H9 (cell line): ENCODE results near the gene NEURL1B. TPM values are rescaled to one million over a fixed set of nuclear protein-coding genes. Genes with fewer than 3 reads are reported as not detected.

Source experiments
- DNase-seq: peaks from one replicate; pipeline ENCODE4 v3.0.0-alpha.2; 2017
- H2AFZ ChIP-seq: one replicate; pipeline ENCODE4 v1.6.1; 2013; ENCODE audit warnings: mild to moderate bottlenecking, low read length, control low read depth, moderate library complexity
- H2AK5ac ChIP-seq: 2 replicates; pipeline ENCODE4 v1.6.1; 2013; ENCODE audit warnings: low read length, control low read depth, mixed read lengths; ENCODE audit not compliant: insufficient read length
- H2BK120ac ChIP-seq: one replicate; pipeline ENCODE4 v1.6.1; 2013; ENCODE audit warnings: low read depth, mild to moderate bottlenecking, low read length, control low read depth, inconsistent platforms; ENCODE audit not compliant: poor library complexity, severe bottlenecking
- H2BK12ac ChIP-seq: 2 replicates; pipeline ENCODE4 v1.6.1; 2013; ENCODE audit warnings: low read length, control low read depth, mixed read lengths, low read depth; ENCODE audit not compliant: insufficient read length
- H2BK15ac ChIP-seq: 2 replicates; pipeline ENCODE4 v1.6.1; 2013; ENCODE audit warnings: low read depth, low read length, control low read depth
- H2BK20ac ChIP-seq: one replicate; pipeline ENCODE4 v1.6.1; 2013; ENCODE audit warnings: low read depth, mild to moderate bottlenecking, low read length, control low read depth, inconsistent platforms; ENCODE audit not compliant: poor library complexity, severe bottlenecking
- H2BK5ac ChIP-seq: 2 replicates; pipeline ENCODE4 v1.6.1; 2013; ENCODE audit warnings: low read length, control low read depth, mixed read lengths; ENCODE audit not compliant: insufficient read length
- H3K14ac ChIP-seq: 2 replicates; pipeline ENCODE4 v1.6.1; 2013; ENCODE audit warnings: low read length, control low read depth; ENCODE audit not compliant: insufficient read depth
- H3K18ac ChIP-seq: 2 replicates; pipeline ENCODE4 v1.6.1; 2013; ENCODE audit warnings: low read depth, mild to moderate bottlenecking, mixed read lengths, low read length, control low read depth; ENCODE audit not compliant: insufficient read length
- H3K23ac ChIP-seq: 2 replicates; pipeline ENCODE4 v1.6.1; 2013; ENCODE audit warnings: low read length, control low read depth, mixed read lengths, low read depth; ENCODE audit not compliant: insufficient read length
- H3K23me2 ChIP-seq: 2 replicates; pipeline ENCODE4 v1.6.1; 2013; ENCODE audit warnings: low read depth, mild to moderate bottlenecking, mixed read lengths, low read length, control low read depth; ENCODE audit not compliant: insufficient read length, poor library complexity, severe bottlenecking
- H3K27ac ChIP-seq: 2 replicates; pipeline ENCODE4 v1.5.1; 2013; ENCODE audit warnings: low read length, control low read depth, mixed read lengths, low read depth; ENCODE audit not compliant: insufficient read length
- H3K27me3 ChIP-seq: 2 replicates; pipeline ENCODE4 v1.6.1; 2013; ENCODE audit warnings: low read length, control low read depth, inconsistent platforms; ENCODE audit not compliant: insufficient read depth
- H3K4ac ChIP-seq: 2 replicates; pipeline ENCODE4 v1.6.1; 2013; ENCODE audit warnings: low read depth, mild to moderate bottlenecking, control low read depth, inconsistent platforms, low read length, moderate library complexity
- H3K4me1 ChIP-seq: 2 replicates; pipeline ENCODE4 v1.6.1; 2013; ENCODE audit warnings: low read length, control low read depth, inconsistent platforms; ENCODE audit not compliant: insufficient read depth
- H3K4me2 ChIP-seq: 2 replicates; pipeline ENCODE4 v1.6.1; 2013; ENCODE audit warnings: low read length, control low read depth, mixed read lengths; ENCODE audit not compliant: insufficient read length, insufficient read depth
- H3K56ac ChIP-seq: 2 replicates; pipeline ENCODE4 v1.6.1; 2013; ENCODE audit warnings: low read depth, mild to moderate bottlenecking, mixed read lengths, low read length, control low read depth; ENCODE audit not compliant: insufficient read length
- H3K79me1 ChIP-seq: 2 replicates; pipeline ENCODE4 v1.6.1; 2013; ENCODE audit warnings: low read depth, mild to moderate bottlenecking, moderate library complexity, low read length, control low read depth, inconsistent platforms; ENCODE audit not compliant: insufficient read depth, poor library complexity, severe bottlenecking
- H3K79me2 ChIP-seq: 2 replicates; pipeline ENCODE4 v1.6.1; 2013; ENCODE audit warnings: low read length, control low read depth, inconsistent platforms; ENCODE audit not compliant: insufficient read depth
- H3K9ac ChIP-seq: 2 replicates; pipeline ENCODE4 v1.6.1; 2013; ENCODE audit warnings: low read length, control low read depth, mixed read lengths; ENCODE audit not compliant: insufficient read length; ENCODE audit errors: extremely low read depth
- H3K9me3 ChIP-seq: one replicate; pipeline ENCODE4 v1.6.1; 2013; ENCODE audit warnings: low read depth, low read length, inconsistent platforms; ENCODE audit not compliant: control insufficient read depth
- H3T11ph ChIP-seq: one replicate; pipeline ENCODE4 v1.6.1; 2013; ENCODE audit warnings: mild to moderate bottlenecking, low read length, control low read depth, inconsistent platforms
- H4K20me1 ChIP-seq: one replicate; pipeline ENCODE4 v1.6.1; 2013; ENCODE audit not compliant: control insufficient read depth, insufficient read length, insufficient read depth
- H4K5ac ChIP-seq: 2 replicates; pipeline ENCODE4 v1.6.1; 2013; ENCODE audit warnings: low read depth, mild to moderate bottlenecking, mixed read lengths, low read length, control low read depth; ENCODE audit not compliant: insufficient read length
- H4K8ac ChIP-seq: replicated peaks from 2 replicates; pipeline ENCODE4 v1.6.1; 2013; ENCODE audit warnings: low read length, control low read depth, mixed read lengths, low read depth; ENCODE audit not compliant: insufficient read length
- H4K91ac ChIP-seq: 2 replicates; pipeline ENCODE4 v1.6.1; 2013; ENCODE audit warnings: low read depth, mild to moderate bottlenecking, moderate library complexity, mixed read lengths, low read length, control low read depth; ENCODE audit not compliant: insufficient read length
- H3K27ac Mint-ChIP-seq, 3 experiments: 2 replicates in 2 of 3; 3 replicates in 1 of 3; pipeline ENCODE4 v1.8.0; 2020 to 2021; ENCODE audit warnings: mixed read lengths in 3 of 3, mild to moderate bottlenecking in 1 of 3, moderate library complexity in 1 of 3
- H3K27me3 Mint-ChIP-seq: 2 replicates; pipeline ENCODE4 v1.8.0; 2021; ENCODE audit warnings: low read depth, mild to moderate bottlenecking, moderate library complexity, mixed read lengths
- H3K36me3 Mint-ChIP-seq, 3 experiments: 2 replicates in 2 of 3; 3 replicates in 1 of 3; pipeline ENCODE4 v1.8.0; 2020 to 2021; ENCODE audit warnings: low read depth in 3 of 3, mixed read lengths in 3 of 3; ENCODE audit not compliant: insufficient read depth in 1 of 3
- H3K4me1 Mint-ChIP-seq, 2 experiments: 2 replicates each; pipeline ENCODE4 v1.8.0; 2020; ENCODE audit warnings: mixed read lengths in 2 of 2
- H3K4me3 Mint-ChIP-seq, 2 experiments: 2 replicates in 1 of 2; 3 replicates in 1 of 2; pipeline ENCODE4 v1.8.0; 2020 to 2021; ENCODE audit warnings: mild to moderate bottlenecking in 2 of 2, mixed read lengths in 2 of 2, moderate library complexity in 1 of 2
- H3K9me3 Mint-ChIP-seq, 2 experiments: 2 replicates in 1 of 2; 3 replicates in 1 of 2; pipeline ENCODE4 v1.8.0; 2020; ENCODE audit warnings: mild to moderate bottlenecking in 2 of 2, mixed read lengths in 2 of 2, moderate library complexity in 1 of 2
- WGBS: extraction: QIAGEN DNeasy Blood & Tissue Kit; methylation state at CpG from one replicate; pipeline ENCODE4 v1.1.7; 2013; ENCODE audit warnings: missing lambda C conversion rate, low lambda C conversion rate, mixed read lengths; ENCODE audit not compliant: insufficient read length; ENCODE audit errors: extremely low coverage; 5-methylcytosine and 5-hydroxymethylcytosine counted together
- total RNA-seq: library from RNA; stranded (reverse); gene quantifications from 2 replicates; pipeline ENCODE4 v1.2.1, GENCODE V29; 2021
- TF ChIP-seq, protein P1 (sequence below): fragments of 200-600 bp; sonication (generic); conservative IDR thresholded peaks from 3 replicates; pipeline ENCODE4 v1.8.0; 2021; ENCODE audit warnings: antibody characterized with exemption, mild to moderate bottlenecking

Gene NEURL1B
- total RNA-seq, 1 experiment from 2014 or later, result 3.6 TPM

DNA sequence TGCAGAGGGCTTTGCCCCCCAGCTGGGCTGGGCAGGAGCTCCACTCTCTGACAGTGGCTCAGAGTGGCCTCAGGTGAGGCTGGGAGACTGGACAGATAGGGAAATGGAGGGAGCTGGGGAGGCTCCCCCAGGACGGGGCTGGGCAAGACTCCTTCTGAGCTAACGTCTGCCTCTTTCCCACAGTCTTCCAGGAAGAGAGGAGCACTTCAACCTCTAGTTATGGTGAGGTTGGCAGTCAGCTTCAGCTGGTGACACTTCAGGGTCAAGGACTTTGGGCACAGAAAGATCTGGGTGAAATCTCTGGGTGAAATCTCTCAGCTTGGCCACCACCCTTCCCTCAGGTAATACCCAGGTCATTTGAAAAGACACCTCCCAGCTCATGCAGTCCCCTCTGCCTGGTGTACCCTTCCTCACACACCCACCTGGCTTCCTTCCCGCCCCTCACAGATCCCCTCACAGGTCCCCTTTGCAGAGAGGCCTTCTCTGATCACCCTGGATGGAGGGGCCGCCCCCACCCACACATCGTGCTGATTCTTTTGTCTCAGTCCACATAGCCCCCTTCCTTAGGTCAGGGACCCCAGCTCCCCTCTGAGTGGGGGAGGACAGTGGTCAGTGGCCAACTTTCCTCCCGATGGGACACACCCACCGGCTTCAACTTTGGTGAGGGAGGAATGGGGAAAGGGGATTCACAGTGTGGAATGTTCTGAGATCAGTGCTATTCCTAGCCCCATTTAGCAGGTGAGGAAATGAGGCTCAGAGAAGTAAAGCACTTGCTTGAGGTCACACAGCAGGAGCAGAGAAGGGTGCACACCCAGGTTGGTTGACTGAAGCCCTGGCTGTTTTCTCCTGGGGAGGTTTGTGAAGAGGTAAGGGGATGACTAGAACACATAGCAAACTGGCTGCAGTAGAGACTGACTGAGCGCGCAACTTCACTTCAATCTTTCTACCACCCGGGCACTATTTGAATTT lies 15.8 kb upstream of the NEURL1B start:
- no peak overlapping the region for H3K18ac ChIP-seq
- Mint-ChIP-seq H3K9me3 (no peaks in the 10 kb centered on the region), H3K27ac (peak overlapping the region in 1 of 3 experiments; percentile 67; a peak in 2 of 7 replicates), H3K36me3 (no peaks in the 10 kb centered on the region), H3K27me3 (peaks cover 17% of the 10 kb centered on the region), H3K4me1 (peaks cover 66 to 70% of the 10 kb centered on the region in 2 experiments), H3K4me3 (no peak overlapping the region)
- H3K27me3 ChIP-seq, result no peaks in the 10 kb centered on the region
- no peaks in the 10 kb centered on the region for H3K23me2 ChIP-seq
- H3K79me1 ChIP-seq, result no peaks in the 10 kb centered on the region
- no peak overlapping the region for H3T11ph ChIP-seq
- H3K14ac ChIP-seq, result no peak overlapping the region; the same call in 1 of the 2 replicates
- no peak overlapping the region for H3K23ac ChIP-seq
- no peak overlapping the region for H2BK120ac ChIP-seq
- TF ChIP-seq, protein P1, sequence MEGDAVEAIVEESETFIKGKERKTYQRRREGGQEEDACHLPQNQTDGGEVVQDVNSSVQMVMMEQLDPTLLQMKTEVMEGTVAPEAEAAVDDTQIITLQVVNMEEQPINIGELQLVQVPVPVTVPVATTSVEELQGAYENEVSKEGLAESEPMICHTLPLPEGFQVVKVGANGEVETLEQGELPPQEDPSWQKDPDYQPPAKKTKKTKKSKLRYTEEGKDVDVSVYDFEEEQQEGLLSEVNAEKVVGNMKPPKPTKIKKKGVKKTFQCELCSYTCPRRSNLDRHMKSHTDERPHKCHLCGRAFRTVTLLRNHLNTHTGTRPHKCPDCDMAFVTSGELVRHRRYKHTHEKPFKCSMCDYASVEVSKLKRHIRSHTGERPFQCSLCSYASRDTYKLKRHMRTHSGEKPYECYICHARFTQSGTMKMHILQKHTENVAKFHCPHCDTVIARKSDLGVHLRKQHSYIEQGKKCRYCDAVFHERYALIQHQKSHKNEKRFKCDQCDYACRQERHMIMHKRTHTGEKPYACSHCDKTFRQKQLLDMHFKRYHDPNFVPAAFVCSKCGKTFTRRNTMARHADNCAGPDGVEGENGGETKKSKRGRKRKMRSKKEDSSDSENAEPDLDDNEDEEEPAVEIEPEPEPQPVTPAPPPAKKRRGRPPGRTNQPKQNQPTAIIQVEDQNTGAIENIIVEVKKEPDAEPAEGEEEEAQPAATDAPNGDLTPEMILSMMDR, result no peak
- no peak overlapping the region for H2BK20ac ChIP-seq
- H2AFZ ChIP-seq, result no peak overlapping the region
- no peak overlapping the region for H4K91ac ChIP-seq
- H4K5ac ChIP-seq, result no peak overlapping the region
- H3K9me3 ChIP-seq, result no peaks in the 10 kb centered on the region
- H3K4ac ChIP-seq, result no peak overlapping the region
- no peak overlapping the region for H2BK5ac ChIP-seq
- H2BK12ac ChIP-seq, result no peak overlapping the region
- H2AK5ac ChIP-seq, result no peak overlapping the region
- no peak overlapping the region for H3K9ac ChIP-seq
- no peak overlapping the region for H3K27ac ChIP-seq
- H2BK15ac ChIP-seq, result no peak overlapping the region
- H3K79me2 ChIP-seq, result no peaks in the 10 kb centered on the region
- WGBS, result no CpG with 5 or more reads among the region's 10 CpGs
- H4K20me1 ChIP-seq, result no peaks in the 10 kb centered on the region
- no peak overlapping the region for H4K8ac ChIP-seq
- peaks cover 11% of the 10 kb centered on the region; the same call in 1 of the 2 replicates for H3K4me1 ChIP-seq
- H3K4me2 ChIP-seq, result no peak overlapping the region
- H3K56ac ChIP-seq, result no peak overlapping the region
- no peak for DNase-seq
